OCI-LY3 (cell line): ENCODE measurements around the gene RPUSD1.

Source experiments
- CTCF ChIP-seq: fragments of 200-600, 300-600 bp; sonication (generic); IDR thresholded peaks from 2 replicates; pipeline ENCODE4 v1.5.1; 2014; ENCODE audit warnings: antibody characterized with exemption, low read length, low read depth
- EZH2phosphoT487 ChIP-seq: fragments of 200-600 bp; shearing (Covaris generic); IDR thresholded peaks from 2 replicates; pipeline ENCODE4 v1.6.1; 2018; ENCODE audit warnings: antibody characterized with exemption, mixed run types, low read depth

- TF ChIP-seq CTCF (no peak), EZH2phosphoT487 (no peak)
Measured at GRCh38 chr16:807347-808084, 19.3 kb upstream of the RPUSD1 start.
